ENCODE data around the gene MAVS. TPM values are rescaled to one million over a fixed set of nuclear protein-coding genes. Genes with fewer than 3 reads are reported as not detected.

The MAVS gene
- total and polyA plus RNA-seq, 11 donors: 32.5 to 74.0 (median 43.3) TPM

- intact Hi-C loops (cut with DNase I): loop anchor here in 7 of 10 donors (1.0 to 2.0 kb wide), 4 partner anchors 26 to 35 kb away; partner anchors contain the start of genes CENPB (in 6 of the 7) and MAVS (in 2 of the 7)
- no peak for TF ChIP-seq POLR2A (IDR thresholded peaks at IDR 0.05)
- TF ChIP-seq CTCF (IDR thresholded peaks at IDR 0.05): no peak
- H3K4me3 ChIP-seq: peak overlapping the region; percentile 48 to 95 (median 67)
- H3K27ac ChIP-seq: peak overlapping the region; percentile 93 to 99 (median 98)
- H3K27me3 ChIP-seq: no peaks in the 10 kb centered on the region
- H3K4me1 ChIP-seq: peaks cover 3 to 42% (median 25%) of the 10 kb centered on the region in 12 donors
- H3K36me3 ChIP-seq: peaks cover 3 to 38% (median 32%) of the 10 kb centered on the region in 9 donors
- no peak for ATAC-seq
- H3K9me3 ChIP-seq: no peaks in the 10 kb centered on the region
- 40 to 42% (median 41%) methylated on average over 20 of the region's 20 CpGs for WGBS, 4 donors
- DNase-seq: peak in 1 of 5 donors; percentile 33
Observed at GRCh38 chr20:3820901-3821727, 25.5 kb upstream of the MAVS start.

DNA sequence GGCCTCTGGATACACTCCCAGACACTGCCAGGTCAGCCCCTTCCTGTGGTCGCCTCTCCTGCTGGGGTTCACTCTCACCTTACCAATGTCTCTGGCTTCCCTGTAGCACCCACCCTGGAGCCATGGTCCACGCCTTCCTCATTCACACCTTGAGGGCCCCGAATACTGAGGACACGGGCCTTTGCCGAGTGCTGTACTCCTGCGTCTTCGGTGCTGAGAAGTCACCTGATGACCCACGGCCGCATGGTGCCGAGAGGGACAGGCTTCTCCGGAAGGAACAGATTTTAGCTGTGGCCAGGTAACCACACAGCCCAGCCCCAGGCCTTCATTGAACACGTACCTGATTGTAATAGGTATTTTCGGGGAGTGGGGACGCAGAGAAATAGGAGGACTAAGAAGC lies 24.6 kb upstream of the MAVS start:
- Histone ChIP-seq H3K4me3 (no peak overlapping the region), H3K27ac (peak overlapping the region in 3 of 12 donors; percentile 93 to 99 (median 95)), H3K4me1 (peaks cover 3 to 39% (median 27%) of the 10 kb centered on the region in 12 donors), H3K9me3 (no peaks in the 10 kb centered on the region), H3K36me3 (peaks cover 3 to 45% (median 32%) of the 10 kb centered on the region in 9 donors), H3K27me3 (no peaks in the 10 kb centered on the region)
- TF ChIP-seq POLR2A (IDR thresholded peaks at IDR 0.05) (no peak), CTCF (IDR thresholded peaks at IDR 0.05) (no peak)
- 95% methylated on average over 14 of the region's 14 CpGs for WGBS, 4 donors
- ATAC-seq (no peak), DNase-seq (peak in 1 of 5 donors; percentile 55)
- intact Hi-C loops (cut with DNase I): loop anchor here in 4 of 10 donors (2.0 kb wide), 3 partner anchors 25 to 35 kb away; partner anchors contain the start of genes MAVS (in 2 of the 4) and CENPB (in 1 of the 4)

DNA sequence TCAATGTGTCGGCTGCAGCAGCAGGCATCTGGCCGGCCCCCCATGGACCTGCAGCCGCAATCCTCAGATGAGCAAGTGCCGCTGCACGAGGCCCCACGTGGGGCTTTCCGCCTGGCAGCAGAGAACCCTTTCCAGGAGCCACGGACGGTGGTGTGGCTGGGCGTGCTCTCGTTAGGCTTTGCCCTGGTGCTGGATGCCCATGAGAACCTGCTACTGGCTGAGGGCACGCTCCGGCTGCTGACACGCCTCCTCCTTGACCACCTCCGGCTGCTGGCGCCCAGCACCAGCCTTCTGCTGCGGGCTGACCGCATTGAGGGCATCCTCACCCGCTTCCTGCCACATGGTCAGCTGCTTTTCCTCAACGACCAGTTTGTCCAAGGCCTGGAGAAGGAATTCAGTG lies 22.8 kb upstream of the MAVS start:
- Histone ChIP-seq H3K36me3 (peaks cover 3 to 60% (median 42%) of the 10 kb centered on the region in 9 donors), H3K4me3 (no peak overlapping the region), H3K4me1 (peaks cover 3 to 29% (median 18%) of the 10 kb centered on the region in 12 donors), H3K9me3 (no peaks in the 10 kb centered on the region), H3K27me3 (no peaks in the 10 kb centered on the region), H3K27ac (no peak overlapping the region)
- ATAC-seq: no peak
- peak in 1 of 5 donors; percentile 58 for DNase-seq
- 90 to 97% (median 94%) methylated on average over 10 to 20 of the region's 20 CpGs for WGBS, 4 donors
- TF ChIP-seq POLR2A (IDR thresholded peaks at IDR 0.05): no peak
- TF ChIP-seq CTCF (IDR thresholded peaks at IDR 0.05): no peak
- intact Hi-C loops (cut with DNase I): no loop called here

GRCh38 chr20:3825526-3825925 lies 21.1 kb upstream of the MAVS start:
- DNase-seq (peak in 1 of 5 donors; percentile 7), ATAC-seq (no peak)
- Histone ChIP-seq H3K27ac (no peak overlapping the region), H3K4me3 (no peak overlapping the region), H3K27me3 (no peaks in the 10 kb centered on the region), H3K36me3 (peaks cover 3 to 60% (median 42%) of the 10 kb centered on the region in 9 donors), H3K4me1 (peaks cover 0 to 21% (median 9%) of the 10 kb centered on the region in 12 donors), H3K9me3 (no peaks in the 10 kb centered on the region)
- intact Hi-C loops (cut with DNase I): no loop called here
- 74 to 81% (median 80%) methylated on average over 7 of the region's 7 CpGs for WGBS, 4 donors
- TF ChIP-seq POLR2A (IDR thresholded peaks at IDR 0.05) (no peak), CTCF (IDR thresholded peaks at IDR 0.05) (no peak)

All from heart left ventricle (tissue), 16 donors.